HEK293 (cell line): ENCODE measurements around the gene EFCAB8.

ENCODE experiments used
- IKZF3 ChIP-seq: fragments of 450-650 bp; IDR thresholded peaks from 2 replicates; pipeline ENCODE4 v1.5.0; 2018; ENCODE audit warnings: missing biosample characterization, mild to moderate bottlenecking, missing genetic modification characterization, moderate library complexity
- KLF17 ChIP-seq: fragments of 450-650 bp; formaldehyde crosslinking; IDR thresholded peaks from 2 replicates; pipeline ENCODE4 v1.5.1; 2016; ENCODE audit warnings: missing biosample characterization, missing genetic modification characterization
- PATZ1 ChIP-seq: fragments of 450-650 bp; formaldehyde crosslinking; IDR thresholded peaks from 2 replicates; pipeline ENCODE4 v1.5.1; 2016; ENCODE audit warnings: missing biosample characterization, missing genetic modification characterization
- PBX3 ChIP-seq: sonication (generic); formaldehyde crosslinking; IDR thresholded peaks from 2 replicates; pipeline ENCODE4 v1.8.1; 2022; ENCODE audit warnings: mild to moderate bottlenecking, moderate library complexity, missing genetic modification reagents
- SCRT2 ChIP-seq: fragments of 450-650 bp; formaldehyde crosslinking; IDR thresholded peaks from 2 replicates; pipeline ENCODE4 v1.5.1; 2016; ENCODE audit warnings: missing biosample characterization, missing genetic modification characterization
- SP3 ChIP-seq: fragments of 450-650 bp; formaldehyde crosslinking; IDR thresholded peaks from 2 replicates; pipeline ENCODE4 v1.5.1; 2016; ENCODE audit warnings: missing biosample characterization, missing genetic modification characterization
- TCF7L2 ChIP-seq: IDR thresholded peaks from 2 replicates; pipeline ENCODE4 v1.6.1; 2011; ENCODE audit warnings: low read depth, mild to moderate bottlenecking, inconsistent platforms, low read length, moderate library complexity, borderline replicate concordance
- ZFP3 ChIP-seq: fragments of 450-650 bp; formaldehyde crosslinking; IDR thresholded peaks from 2 replicates; pipeline ENCODE4 v1.5.1; 2016; ENCODE audit warnings: low read depth, missing biosample characterization, missing genetic modification characterization
- ZNF10 ChIP-seq: fragments of 450-650 bp; formaldehyde crosslinking; IDR thresholded peaks from 2 replicates; pipeline ENCODE4 v1.5.1; 2017; ENCODE audit warnings: missing biosample characterization, missing genetic modification characterization
- ZNF148 ChIP-seq: fragments of 450-650 bp; formaldehyde crosslinking; IDR thresholded peaks from 2 replicates; pipeline ENCODE4 v1.5.0; 2017; ENCODE audit warnings: missing biosample characterization, missing genetic modification characterization, borderline replicate concordance
- ZNF24 ChIP-seq: fragments of 450-650 bp; formaldehyde crosslinking; IDR thresholded peaks from 2 replicates; pipeline ENCODE4 v1.5.1; 2016; ENCODE audit warnings: missing biosample characterization, missing genetic modification characterization
- ZNF335 ChIP-seq: fragments of 450-650 bp; formaldehyde crosslinking; conservative IDR thresholded peaks from 2 replicates; pipeline ENCODE4 v1.5.1; 2016; ENCODE audit warnings: missing biosample characterization, missing genetic modification characterization
- ZNF610 ChIP-seq: fragments of 450-650 bp; formaldehyde crosslinking; IDR thresholded peaks from 2 replicates; pipeline ENCODE4 v1.5.1; 2016; ENCODE audit warnings: missing biosample characterization, missing genetic modification characterization, borderline replicate concordance
- ZNF621 ChIP-seq: fragments of 450-650 bp; formaldehyde crosslinking; IDR thresholded peaks from 2 replicates; pipeline ENCODE4 v1.5.1; 2017; ENCODE audit warnings: missing biosample characterization, missing genetic modification characterization
- ZNF660 ChIP-seq: fragments of 450-650 bp; IDR thresholded peaks from 2 replicates; pipeline ENCODE4 v1.5.1; 2018; ENCODE audit warnings: missing biosample characterization, mild to moderate bottlenecking, missing genetic modification characterization
- ZSCAN16 ChIP-seq: fragments of 450-650 bp; formaldehyde crosslinking; IDR thresholded peaks from 2 replicates; pipeline ENCODE4 v1.5.1; 2016; ENCODE audit warnings: missing biosample characterization, missing genetic modification characterization
- ZSCAN23 ChIP-seq: fragments of 450-650 bp; formaldehyde crosslinking; IDR thresholded peaks from 2 replicates; pipeline ENCODE4 v1.5.1; 2016; ENCODE audit warnings: missing biosample characterization, missing genetic modification characterization
- TF ChIP-seq, protein P1 (sequence below): fragments of 450-650 bp; formaldehyde crosslinking; IDR thresholded peaks from 2 replicates; pipeline ENCODE4 v1.5.1; 2016; ENCODE audit warnings: missing biosample characterization, missing genetic modification characterization, low read depth
- TF ChIP-seq, protein P2 (sequence below): IDR thresholded peaks from 2 replicates; pipeline ENCODE4 v1.6.1; 2011; ENCODE audit warnings: mild to moderate bottlenecking, low read depth, low read length, borderline replicate concordance

Gene EFCAB8

DNA sequence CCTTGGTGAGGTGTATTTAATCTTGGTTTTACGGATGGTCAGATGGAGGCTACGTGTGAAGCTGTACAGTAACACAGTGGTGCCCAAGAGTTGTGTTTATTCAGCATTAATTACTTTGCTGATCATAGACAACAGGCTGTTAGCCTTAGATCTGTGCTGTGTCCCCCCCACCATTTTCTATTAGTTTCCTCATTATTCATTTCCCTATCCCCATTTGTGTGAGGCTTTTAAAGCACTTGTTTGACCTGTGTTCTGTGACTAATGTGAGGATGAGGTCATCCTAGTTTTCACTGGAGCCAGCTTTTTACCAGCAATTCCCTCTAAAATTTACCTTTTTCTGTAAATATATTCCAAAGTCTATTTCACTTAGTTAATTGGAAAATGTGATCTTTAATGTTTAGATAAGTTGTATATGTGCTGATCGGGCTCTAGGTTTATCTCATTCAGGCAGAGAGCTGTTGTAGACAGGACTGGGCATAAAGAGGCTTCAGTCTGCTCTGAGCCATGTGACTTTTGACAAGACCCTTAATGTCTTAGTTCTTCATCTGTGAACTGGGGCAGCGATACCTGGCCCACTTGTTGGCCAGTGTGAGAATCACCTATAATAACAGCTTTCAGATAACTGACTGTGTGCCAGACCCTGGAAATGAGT is 30.6 kb upstream of the EFCAB8 start (continued):
- TF ChIP-seq SCRT2 (tag by site-specific recombination): peak; percentile 90
- peak; percentile 46 for TF ChIP-seq ZNF335 (tag by site-specific recombination)
- no peak for TF ChIP-seq SP3 (tag by site-specific recombination)
- TF ChIP-seq ZFP3 (tag by site-specific recombination): no peak
- 0 out of 2 replicates have a peak, but pooled peaks have one; percentile 27 for TF ChIP-seq ZSCAN23 (tag by site-specific recombination)
- TF ChIP-seq ZNF660 (tag by site-specific recombination): no peak
- TF ChIP-seq KLF17 (tag by site-specific recombination): no peak
- 0 out of 2 replicates have a peak, but pooled peaks have one; percentile 27 for TF ChIP-seq PATZ1 (tag by site-specific recombination)
- TF ChIP-seq ZNF610 (tag by site-specific recombination): no peak
- TF ChIP-seq ZNF10 (tag by site-specific recombination): no peak
- TF ChIP-seq, protein P1, sequence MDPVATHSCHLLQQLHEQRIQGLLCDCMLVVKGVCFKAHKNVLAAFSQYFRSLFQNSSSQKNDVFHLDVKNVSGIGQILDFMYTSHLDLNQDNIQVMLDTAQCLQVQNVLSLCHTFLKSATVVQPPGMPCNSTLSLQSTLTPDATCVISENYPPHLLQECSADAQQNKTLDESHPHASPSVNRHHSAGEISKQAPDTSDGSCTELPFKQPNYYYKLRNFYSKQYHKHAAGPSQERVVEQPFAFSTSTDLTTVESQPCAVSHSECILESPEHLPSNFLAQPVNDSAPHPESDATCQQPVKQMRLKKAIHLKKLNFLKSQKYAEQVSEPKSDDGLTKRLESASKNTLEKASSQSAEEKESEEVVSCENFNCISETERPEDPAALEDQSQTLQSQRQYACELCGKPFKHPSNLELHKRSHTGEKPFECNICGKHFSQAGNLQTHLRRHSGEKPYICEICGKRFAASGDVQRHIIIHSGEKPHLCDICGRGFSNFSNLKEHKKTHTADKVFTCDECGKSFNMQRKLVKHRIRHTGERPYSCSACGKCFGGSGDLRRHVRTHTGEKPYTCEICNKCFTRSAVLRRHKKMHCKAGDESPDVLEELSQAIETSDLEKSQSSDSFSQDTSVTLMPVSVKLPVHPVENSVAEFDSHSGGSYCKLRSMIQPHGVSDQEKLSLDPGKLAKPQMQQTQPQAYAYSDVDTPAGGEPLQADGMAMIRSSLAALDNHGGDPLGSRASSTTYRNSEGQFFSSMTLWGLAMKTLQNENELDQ (tag by site-specific recombination): no peak
- no peak for TF ChIP-seq TCF7L2
- no peak for TF ChIP-seq PBX3 (CRISPR knock-in tag)
- no peak for TF ChIP-seq ZNF621 (tag by site-specific recombination)
- TF ChIP-seq ZNF148 (tag by site-specific recombination): no peak
- TF ChIP-seq ZSCAN16: no peak
- TF ChIP-seq, protein P2, sequence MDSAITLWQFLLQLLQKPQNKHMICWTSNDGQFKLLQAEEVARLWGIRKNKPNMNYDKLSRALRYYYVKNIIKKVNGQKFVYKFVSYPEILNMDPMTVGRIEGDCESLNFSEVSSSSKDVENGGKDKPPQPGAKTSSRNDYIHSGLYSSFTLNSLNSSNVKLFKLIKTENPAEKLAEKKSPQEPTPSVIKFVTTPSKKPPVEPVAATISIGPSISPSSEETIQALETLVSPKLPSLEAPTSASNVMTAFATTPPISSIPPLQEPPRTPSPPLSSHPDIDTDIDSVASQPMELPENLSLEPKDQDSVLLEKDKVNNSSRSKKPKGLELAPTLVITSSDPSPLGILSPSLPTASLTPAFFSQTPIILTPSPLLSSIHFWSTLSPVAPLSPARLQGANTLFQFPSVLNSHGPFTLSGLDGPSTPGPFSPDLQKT: no peak
- no peak for TF ChIP-seq IKZF3 (tag by site-specific recombination)
- TF ChIP-seq ZNF24 (tag by site-specific recombination): no peak
